Measurements from ENCODE around the gene LSM14B. TPM values are rescaled to one million over a fixed set of nuclear protein-coding genes. Genes with fewer than 3 reads are reported as not detected.
"Not testable (repeated sequence)": the region's sequence is repeated elsewhere in the genome, so short reads cannot be mapped to it uniquely, and the experiment has no call there.

The LSM14B gene
- total RNA-seq, 1 donor from 2014 or later, result 27.6 TPM

GRCh38 chr20:62104791-62105345, 17.4 kb upstream of the LSM14B start:
- Histone ChIP-seq H3K27me3 (no peaks in the 10 kb centered on the region), H3K4me1 (no peaks in the 10 kb centered on the region), H3K9me3 (peaks cover 39 to 44% of the 10 kb centered on the region in 2 donors), H3K4me3 (no peak overlapping the region), H3K27ac (no peak overlapping the region), H3K36me3 (no peaks in the 10 kb centered on the region)
- TF ChIP-seq, protein P1, sequence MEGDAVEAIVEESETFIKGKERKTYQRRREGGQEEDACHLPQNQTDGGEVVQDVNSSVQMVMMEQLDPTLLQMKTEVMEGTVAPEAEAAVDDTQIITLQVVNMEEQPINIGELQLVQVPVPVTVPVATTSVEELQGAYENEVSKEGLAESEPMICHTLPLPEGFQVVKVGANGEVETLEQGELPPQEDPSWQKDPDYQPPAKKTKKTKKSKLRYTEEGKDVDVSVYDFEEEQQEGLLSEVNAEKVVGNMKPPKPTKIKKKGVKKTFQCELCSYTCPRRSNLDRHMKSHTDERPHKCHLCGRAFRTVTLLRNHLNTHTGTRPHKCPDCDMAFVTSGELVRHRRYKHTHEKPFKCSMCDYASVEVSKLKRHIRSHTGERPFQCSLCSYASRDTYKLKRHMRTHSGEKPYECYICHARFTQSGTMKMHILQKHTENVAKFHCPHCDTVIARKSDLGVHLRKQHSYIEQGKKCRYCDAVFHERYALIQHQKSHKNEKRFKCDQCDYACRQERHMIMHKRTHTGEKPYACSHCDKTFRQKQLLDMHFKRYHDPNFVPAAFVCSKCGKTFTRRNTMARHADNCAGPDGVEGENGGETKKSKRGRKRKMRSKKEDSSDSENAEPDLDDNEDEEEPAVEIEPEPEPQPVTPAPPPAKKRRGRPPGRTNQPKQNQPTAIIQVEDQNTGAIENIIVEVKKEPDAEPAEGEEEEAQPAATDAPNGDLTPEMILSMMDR (IDR thresholded peaks at IDR 0.05), result no peak
- intact Hi-C loops (cut with DNase I), result no loop called here
- no peak for DNase-seq (ENCODE audit: low spot score in 2 of 2)

DNA sequence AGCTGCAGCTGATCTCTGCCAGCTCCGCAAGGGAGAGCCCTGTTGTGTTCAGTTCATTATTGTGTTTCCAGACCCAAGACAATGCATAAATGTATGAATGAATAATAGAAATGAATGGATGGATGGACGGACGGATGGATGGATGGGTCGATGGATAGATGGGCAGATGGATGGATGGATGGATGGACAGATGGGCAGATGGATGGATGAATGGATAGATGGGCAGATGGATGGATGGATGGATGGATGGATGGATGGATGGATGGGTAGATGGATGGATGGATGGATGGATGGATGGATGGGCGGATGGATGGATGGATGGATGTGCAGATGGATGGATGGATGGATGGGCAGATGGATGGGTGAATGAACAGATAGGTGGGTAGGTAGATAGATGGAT, 16.7 kb upstream of the LSM14B start:
- Histone ChIP-seq H3K36me3 (no peaks in the 10 kb centered on the region), H3K27ac (no peak overlapping the region), H3K4me3 (no peak overlapping the region), H3K4me1 (no peaks in the 10 kb centered on the region), H3K27me3 (no peaks in the 10 kb centered on the region), H3K9me3 (peaks cover 45 to 46% of the 10 kb centered on the region in 2 donors)
- TF ChIP-seq, protein P1 (IDR thresholded peaks at IDR 0.05), result no peak
- intact Hi-C loops (cut with DNase I), result no loop called here
- DNase-seq (ENCODE audit: low spot score in 2 of 2), result no peak

DNA sequence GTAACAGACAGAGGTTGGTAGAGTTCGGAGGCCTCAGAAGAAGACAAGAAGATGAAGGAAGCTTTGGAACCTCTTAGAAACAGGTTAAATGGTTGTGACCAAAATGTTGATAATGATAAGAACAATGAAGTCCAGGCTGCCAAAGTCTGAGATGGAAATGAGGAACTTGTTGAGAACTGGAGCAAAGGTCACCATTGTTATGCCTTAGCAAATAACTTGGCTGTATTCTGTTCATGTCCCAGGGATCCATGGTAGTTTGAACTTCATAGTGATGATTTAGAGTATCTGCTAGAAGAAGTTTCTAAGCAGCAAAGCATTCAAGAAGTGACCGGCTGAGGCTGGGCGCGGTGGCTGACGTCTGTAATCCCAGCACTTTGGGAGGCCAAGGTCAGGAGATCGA, 11.1 kb upstream of the LSM14B start:
- no peaks in the 10 kb centered on the region for H3K27me3 ChIP-seq
- TF ChIP-seq, protein P1 (IDR thresholded peaks at IDR 0.05), result no peak
- H3K27ac ChIP-seq, result no peak overlapping the region
- H3K4me3 ChIP-seq, result no peak overlapping the region
- intact Hi-C loops (cut with DNase I), result no loop called here
- no peaks in the 10 kb centered on the region for H3K4me1 ChIP-seq
- H3K9me3 ChIP-seq, result peaks cover 50 to 65% of the 10 kb centered on the region in 2 donors
- no peak for DNase-seq (ENCODE audit: low spot score in 2 of 2)
- no peaks in the 10 kb centered on the region for H3K36me3 ChIP-seq

- Histone ChIP-seq H3K4me3 (no peak overlapping the region), H3K27ac (no peak overlapping the region), H3K36me3 (no peaks in the 10 kb centered on the region), H3K27me3 (no peaks in the 10 kb centered on the region), H3K4me1 (no peaks in the 10 kb centered on the region), H3K9me3 (peaks cover 44 to 54% of the 10 kb centered on the region in 2 donors)
- intact Hi-C loops (cut with DNase I), result no loop called here
- TF ChIP-seq, protein P1 (IDR thresholded peaks at IDR 0.05), result no peak
- DNase-seq (ENCODE audit: low spot score in 2 of 2), result no peak
Observed at GRCh38 chr20:62112368-62112767, 9.9 kb upstream of the LSM14B start.

DNA sequence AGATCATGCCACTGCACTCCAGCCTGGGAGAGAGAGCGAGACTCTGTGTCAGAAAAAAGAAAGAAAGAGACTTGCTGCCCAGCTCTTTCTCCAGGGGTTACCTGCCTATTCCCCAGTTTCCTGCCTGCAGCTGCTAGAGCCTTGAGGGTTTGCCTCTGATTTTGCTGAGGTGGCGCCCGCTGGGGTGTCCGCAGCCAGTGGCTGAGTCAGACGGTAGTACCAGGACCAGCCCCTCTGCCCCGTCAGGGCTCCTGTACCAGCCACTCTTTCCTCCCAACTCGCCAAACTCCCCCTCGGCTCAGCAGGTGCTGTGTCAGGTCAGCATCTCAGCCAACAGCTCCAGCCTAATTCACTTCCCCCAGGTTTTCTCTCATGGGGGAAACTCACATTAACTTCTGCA, 7.4 kb upstream of the LSM14B start:
- TF ChIP-seq, protein P1 (IDR thresholded peaks at IDR 0.05), result no peak
- Histone ChIP-seq H3K9me3 (peaks cover 20 to 29% of the 10 kb centered on the region in 2 donors), H3K36me3 (no peaks in the 10 kb centered on the region), H3K27me3 (no peaks in the 10 kb centered on the region), H3K4me3 (no peak overlapping the region), H3K4me1 (peaks cover 0 to 4% of the 10 kb centered on the region in 2 donors), H3K27ac (no peak overlapping the region)
- DNase-seq (ENCODE audit: low spot score in 2 of 2), result no peak
- intact Hi-C loops (cut with DNase I), result no loop called here

DNA sequence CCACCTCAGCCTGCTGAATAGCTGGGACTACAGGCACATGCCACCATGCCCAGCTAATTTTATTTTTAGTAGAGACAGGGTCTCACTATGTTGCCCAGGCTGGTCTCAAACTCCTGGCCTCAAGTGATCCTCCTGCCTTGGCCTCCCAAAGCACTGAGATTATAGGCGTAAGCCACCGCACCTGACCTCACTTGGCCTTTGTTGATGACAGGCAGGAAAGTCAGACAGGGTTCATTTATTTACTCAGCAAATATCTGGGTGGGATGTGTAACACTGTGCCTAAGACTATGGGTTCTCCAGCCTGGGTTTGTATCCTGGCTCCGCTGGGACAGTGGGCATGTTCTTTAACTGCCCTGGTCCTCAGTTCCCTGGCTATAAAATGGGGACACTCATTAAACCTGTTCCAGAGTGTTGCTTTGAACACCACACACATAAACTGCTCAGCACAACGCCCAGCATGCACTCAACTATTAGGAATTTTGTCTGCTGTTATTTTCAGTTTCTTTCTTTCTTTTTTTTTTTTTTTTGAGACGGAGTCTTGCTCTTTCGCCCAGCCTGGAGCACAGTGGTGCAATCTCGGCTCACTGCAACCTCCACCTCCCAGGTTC, 6.4 kb upstream of the LSM14B start:
- DNase-seq (ENCODE audit: low spot score in 2 of 2); intact Hi-C loops (cut with DNase I); H3K36me3 ChIP-seq; H3K4me3 ChIP-seq; H3K27me3 ChIP-seq; H3K27ac ChIP-seq: not testable (repeated sequence)
- H3K9me3 ChIP-seq, result peaks cover 13 to 22% of the 10 kb centered on the region in 2 donors
- peaks cover 0 to 14% of the 10 kb centered on the region in 2 donors for H3K4me1 ChIP-seq
